HG02938 (cell line): ENCODE data around the gene RHOBTB3.

ENCODE experiments used
- ATAC-seq: cut with Tn5 transposase; IDR thresholded peaks from one replicate; pipeline ENCODE4 v1.9.1; 2021; ENCODE audit warnings: mild to moderate bottlenecking, moderate library complexity; ENCODE audit not compliant: unreplicated experiment

RHOBTB3 gene

GRCh38 chr5:95730011-95730700 is 980 bp upstream of the RHOBTB3 start:
- no peak for ATAC-seq

- ATAC-seq, result peak; percentile 28
Measured at GRCh38 chr5:95731571-95732554, 727 bp downstream of the RHOBTB3 start.

- no peak for ATAC-seq
Measured at GRCh38 chr5:95733107-95733665, 2.0 kb downstream of the RHOBTB3 start.

GRCh38 chr5:95734187-95734586 is 3.1 kb downstream of the RHOBTB3 start:
- ATAC-seq, result no peak

- no peak for ATAC-seq
Measured at GRCh38 chr5:95734906-95735305, 3.8 kb downstream of the RHOBTB3 start.

- ATAC-seq, result no peak
Measured at GRCh38 chr5:95735406-95735805, 4.3 kb downstream of the RHOBTB3 start.

GRCh38 chr5:95738072-95738471 is 6.9 kb downstream of the RHOBTB3 start:
- no peak for ATAC-seq

GRCh38 chr5:95738834-95739233 is 7.7 kb downstream of the RHOBTB3 start:
- no peak for ATAC-seq

GRCh38 chr5:95739857-95740256 is 8.7 kb downstream of the RHOBTB3 start:
- ATAC-seq, result no peak

- no peak for ATAC-seq
Measured at GRCh38 chr5:95741458-95741857, 10.3 kb downstream of the RHOBTB3 start.

- ATAC-seq, result no peak
Measured at GRCh38 chr5:95743232-95743631, 12.1 kb downstream of the RHOBTB3 start.

GRCh38 chr5:95743877-95744276 is 12.7 kb downstream of the RHOBTB3 start:
- no peak for ATAC-seq

- ATAC-seq, result no peak
Measured at GRCh38 chr5:95746194-95746593, 15.1 kb downstream of the RHOBTB3 start.

- no peak for ATAC-seq
Measured at GRCh38 chr5:95746722-95747679, 15.9 kb downstream of the RHOBTB3 start.

- no peak for ATAC-seq
Measured at GRCh38 chr5:95748133-95748532, 17.0 kb downstream of the RHOBTB3 start.

- no peak for ATAC-seq
Measured at GRCh38 chr5:95754545-95754944, 23.4 kb downstream of the RHOBTB3 start.

- no peak for ATAC-seq
Measured at GRCh38 chr5:95759005-95759404, 27.9 kb downstream of the RHOBTB3 start.

GRCh38 chr5:95759634-95760033 is 28.5 kb downstream of the RHOBTB3 start:
- no peak for ATAC-seq

GRCh38 chr5:95760273-95761191 is 29.4 kb downstream of the RHOBTB3 start:
- peak; percentile 91 for ATAC-seq
